ENCODE measurements around the gene KNDC1. TPM values are rescaled to one million over a fixed set of nuclear protein-coding genes. Genes with fewer than 3 reads are reported as not detected.
"Not testable (repeated sequence)": the region's sequence is repeated elsewhere in the genome, so short reads cannot be mapped to it uniquely, and the experiment has no call there.

The KNDC1 gene
- total RNA-seq, 2 donors from 2014 or later: 0.07 TPM; not detected in 1

- ATAC-seq (no peak), DNase-seq (ENCODE audit: low spot score in 2 of 2) (no peak)
- no peak overlapping the region for H3K27ac Mint-ChIP-seq
- no peaks in the 10 kb centered on the region for H3K9me3 Mint-ChIP-seq
- H3K36me3 Mint-ChIP-seq: no peaks in the 10 kb centered on the region
Measured at GRCh38 chr10:133163889-133164815, 4.1 kb downstream of the KNDC1 start.

- no peak overlapping the region for H3K27ac Mint-ChIP-seq
- no peaks in the 10 kb centered on the region for H3K36me3 Mint-ChIP-seq
- ATAC-seq: no peak
- H3K9me3 Mint-ChIP-seq: no peaks in the 10 kb centered on the region
- DNase-seq (ENCODE audit: low spot score in 2 of 2): no peak
Measured at GRCh38 chr10:133164816-133165555, 5.0 kb downstream of the KNDC1 start.

GRCh38 chr10:133165556-133166503 lies 5.8 kb downstream of the KNDC1 start:
- H3K36me3 Mint-ChIP-seq: no peaks in the 10 kb centered on the region
- ATAC-seq: no peak
- no peak overlapping the region for H3K27ac Mint-ChIP-seq
- DNase-seq (ENCODE audit: low spot score in 2 of 2): no peak
- H3K9me3 Mint-ChIP-seq: no peaks in the 10 kb centered on the region

GRCh38 chr10:133166504-133166827 lies 6.4 kb downstream of the KNDC1 start:
- Mint-ChIP-seq H3K9me3 (no peaks in the 10 kb centered on the region), H3K36me3 (no peaks in the 10 kb centered on the region), H3K27ac (no peak overlapping the region)
- ATAC-seq (no peak), DNase-seq (ENCODE audit: low spot score in 2 of 2) (no peak)

- Mint-ChIP-seq H3K36me3 (no peaks in the 10 kb centered on the region), H3K27ac (no peak overlapping the region)
- no peak for DNase-seq (ENCODE audit: low spot score in 2 of 2)
Measured at GRCh38 chr10:133166828-133167692, 7.0 kb downstream of the KNDC1 start.

GRCh38 chr10:133167693-133168616 lies 7.9 kb downstream of the KNDC1 start:
- no peak for ATAC-seq
- Mint-ChIP-seq H3K27ac (no peak overlapping the region), H3K9me3 (no peaks in the 10 kb centered on the region), H3K36me3 (no peaks in the 10 kb centered on the region)
- no peak for DNase-seq (ENCODE audit: low spot score in 2 of 2)

More at GRCh38 chr10:133166828-133167692, 7.0 kb downstream of the KNDC1 start:
- ATAC-seq: no peak
- no peaks in the 10 kb centered on the region for H3K9me3 Mint-ChIP-seq

GRCh38 chr10:133168617-133169031 lies 8.6 kb downstream of the KNDC1 start:
- no peaks in the 10 kb centered on the region for H3K9me3 Mint-ChIP-seq
- no peak overlapping the region for H3K27ac Mint-ChIP-seq
- DNase-seq (ENCODE audit: low spot score in 2 of 2) (no peak), ATAC-seq (no peak)
- no peaks in the 10 kb centered on the region for H3K36me3 Mint-ChIP-seq

- H3K36me3 Mint-ChIP-seq: no peaks in the 10 kb centered on the region
- H3K9me3 Mint-ChIP-seq: peaks cover 1 to 3% of the 10 kb centered on the region in 2 donors
- H3K27ac Mint-ChIP-seq: peak overlapping the region in 1 of 2 donors; percentile 76
- ATAC-seq (no peak), DNase-seq (ENCODE audit: low spot score in 2 of 2) (no peak)
Measured at GRCh38 chr10:133169173-133169947, 9.3 kb downstream of the KNDC1 start.

GRCh38 chr10:133170092-133170491 lies 10.1 kb downstream of the KNDC1 start:
- Mint-ChIP-seq H3K27ac (peak overlapping the region in 1 of 2 donors; percentile 76), H3K36me3 (no peaks in the 10 kb centered on the region), H3K9me3 (peaks cover 6% of the 10 kb centered on the region in 2 donors)
- DNase-seq (ENCODE audit: low spot score in 2 of 2) (no peak), ATAC-seq (no peak)

- DNase-seq (ENCODE audit: low spot score in 2 of 2) (peak in 1 of 2 donors; percentile 45), ATAC-seq (no peak)
- H3K9me3 Mint-ChIP-seq: peaks cover 18 to 23% of the 10 kb centered on the region in 2 donors
- peaks cover 0 to 10% of the 10 kb centered on the region in 2 donors for H3K36me3 Mint-ChIP-seq
- H3K27ac Mint-ChIP-seq: peak overlapping the region in 1 of 2 donors; percentile 38
Measured at GRCh38 chr10:133173860-133174640, 14.0 kb downstream of the KNDC1 start.

GRCh38 chr10:133174689-133175263 lies 14.8 kb downstream of the KNDC1 start:
- no peak for DNase-seq (ENCODE audit: low spot score in 2 of 2)
- ATAC-seq: no peak
- H3K27ac Mint-ChIP-seq: no peak overlapping the region
- H3K36me3 Mint-ChIP-seq: peaks cover 0 to 10% of the 10 kb centered on the region in 2 donors
- H3K9me3 Mint-ChIP-seq: peaks cover 18 to 23% of the 10 kb centered on the region in 2 donors

GRCh38 chr10:133175624-133176023 lies 15.6 kb downstream of the KNDC1 start:
- peaks cover 0 to 10% of the 10 kb centered on the region in 2 donors for H3K36me3 Mint-ChIP-seq
- H3K9me3 Mint-ChIP-seq: peaks cover 18 to 23% of the 10 kb centered on the region in 2 donors
- not testable (repeated sequence) for H3K27ac Mint-ChIP-seq; DNase-seq (ENCODE audit: low spot score in 2 of 2); ATAC-seq

- peaks cover 18 to 23% of the 10 kb centered on the region in 2 donors for H3K9me3 Mint-ChIP-seq
- peaks cover 0 to 10% of the 10 kb centered on the region in 2 donors for H3K36me3 Mint-ChIP-seq
- no peak overlapping the region for H3K27ac Mint-ChIP-seq
- DNase-seq (ENCODE audit: low spot score in 2 of 2): no peak
- ATAC-seq: no peak
Measured at GRCh38 chr10:133176546-133176945, 16.5 kb downstream of the KNDC1 start.

Data from activated naive CD4-positive, alpha-beta T cell treated with anti-CD3 and anti-CD28 coated beads, Interleukin-2, amount 50 U/mL, for 72 hours (primary cell).